HG03039 (cell line): Measurements from ENCODE around the gene CFAP119.

ENCODE experiments used
- ATAC-seq: cut with Tn5 transposase; IDR thresholded peaks from one replicate; pipeline ENCODE4 v1.9.1; 2021; ENCODE audit warnings: mild to moderate bottlenecking, moderate library complexity; ENCODE audit not compliant: unreplicated experiment

The CFAP119 gene

DNA sequence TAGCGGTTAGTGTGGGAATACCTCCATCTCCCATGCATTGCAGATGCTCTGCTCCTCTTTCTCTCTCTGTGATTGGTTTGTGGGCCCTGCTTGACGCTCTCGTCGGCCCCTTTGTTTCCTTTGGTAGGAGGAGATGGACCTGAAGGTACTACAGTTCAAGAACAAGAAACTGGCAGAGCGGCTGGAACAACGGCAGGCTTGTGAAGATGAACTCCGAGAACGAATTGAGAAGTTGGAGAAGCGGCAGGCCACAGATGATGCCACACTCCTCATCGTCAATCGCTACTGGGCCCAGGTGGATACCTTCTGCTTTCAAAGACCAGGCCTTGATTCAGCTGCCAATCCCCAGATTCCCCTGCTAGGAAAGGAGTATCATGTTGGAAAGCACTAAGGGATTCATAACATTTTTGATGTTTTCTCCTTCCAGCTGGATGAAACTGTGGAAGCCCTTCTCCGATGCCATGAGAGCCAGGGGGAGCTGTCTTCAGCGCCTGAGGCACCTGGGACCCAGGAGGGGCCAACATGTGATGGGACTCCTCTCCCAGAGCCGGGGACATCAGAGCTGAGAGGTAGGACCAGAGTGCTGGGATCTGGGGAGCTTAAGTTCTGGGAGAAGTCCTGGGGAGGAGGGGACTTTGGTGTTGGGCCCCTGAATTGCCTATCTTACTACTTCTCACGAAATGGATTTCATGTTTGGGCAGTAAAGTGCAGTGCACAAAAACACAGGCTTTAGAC, 1.3 kb upstream of the CFAP119 start:
- no peak for ATAC-seq

- peak; percentile 22 for ATAC-seq
These were observed 385 bp downstream of the CFAP119 start for GRCh38 chr16:30761427-30761927.

DNA sequence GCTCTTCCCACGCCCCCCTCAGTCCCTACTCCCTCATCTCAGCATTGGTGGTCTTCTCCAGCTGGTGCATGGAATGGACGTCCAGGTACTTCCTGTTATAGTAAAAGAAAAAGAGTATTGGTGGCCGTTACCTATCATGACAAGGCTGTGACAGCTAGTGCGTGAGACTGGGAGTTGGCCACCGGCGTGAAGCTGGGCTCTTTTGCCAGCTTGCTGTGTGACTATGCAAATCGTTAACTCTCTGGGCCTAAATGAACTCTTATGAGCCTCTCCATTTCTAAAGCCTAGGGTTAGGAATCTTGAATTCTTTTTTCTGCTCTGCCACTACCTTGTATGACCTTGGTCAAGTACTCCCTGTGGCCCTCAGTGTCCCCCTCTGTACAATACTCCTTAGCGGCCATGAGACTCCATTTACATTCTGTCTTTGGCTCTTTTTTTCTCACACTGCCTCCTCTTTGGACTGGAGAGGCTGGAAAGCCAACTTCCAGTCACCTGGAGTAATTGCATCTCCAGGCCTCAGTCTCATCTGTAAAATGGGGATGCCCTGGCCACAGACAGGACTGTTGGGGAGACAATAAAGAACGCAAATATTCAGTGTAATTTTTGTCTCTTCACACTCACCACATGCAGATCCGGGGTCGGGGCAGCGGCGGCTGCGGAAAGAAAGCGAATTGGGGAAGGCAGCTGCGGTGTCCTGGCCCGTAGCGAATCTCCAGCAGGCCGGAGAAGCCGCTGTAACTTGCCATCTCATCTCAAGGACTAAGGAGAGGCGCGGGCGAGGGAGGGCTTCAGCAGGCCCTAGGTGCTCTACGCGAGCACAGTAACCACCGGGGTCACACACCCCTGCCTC, 1.1 kb downstream of the CFAP119 start:
- ATAC-seq = no peak

GRCh38 chr16:30760001-30760559, 1.8 kb downstream of the CFAP119 start:
- ATAC-seq = no peak

DNA sequence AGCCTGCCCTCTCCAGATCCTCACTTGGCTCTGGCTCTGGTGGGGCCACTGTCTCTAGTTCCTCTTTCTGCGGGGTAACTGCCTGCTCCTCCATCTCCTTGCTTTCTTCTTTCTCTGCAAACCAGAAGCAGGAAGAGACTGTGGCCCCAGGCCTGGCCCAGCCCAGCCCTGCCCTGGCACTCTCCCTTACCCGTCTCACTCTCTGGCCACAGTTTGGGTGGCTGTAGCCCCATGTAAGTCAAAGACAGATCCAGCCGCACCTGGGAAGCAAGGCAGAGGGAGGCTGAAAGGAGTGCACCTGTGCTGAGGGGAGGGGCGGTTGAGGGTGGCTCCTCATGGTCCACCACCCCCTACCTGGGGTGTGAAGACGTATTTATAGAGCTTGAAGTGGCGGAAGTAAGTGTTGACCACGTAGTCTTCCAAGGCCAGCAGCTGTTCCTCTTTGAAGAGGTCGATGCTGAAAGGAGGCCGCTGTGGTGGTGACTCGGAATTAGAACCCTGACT, 2.8 kb downstream of the CFAP119 start:
- ATAC-seq = no peak

GRCh38 chr16:30757316-30757715, 4.5 kb downstream of the CFAP119 start:
- ATAC-seq = no peak

GRCh38 chr16:30756781-30757100, 5.1 kb downstream of the CFAP119 start:
- ATAC-seq = no peak

DNA sequence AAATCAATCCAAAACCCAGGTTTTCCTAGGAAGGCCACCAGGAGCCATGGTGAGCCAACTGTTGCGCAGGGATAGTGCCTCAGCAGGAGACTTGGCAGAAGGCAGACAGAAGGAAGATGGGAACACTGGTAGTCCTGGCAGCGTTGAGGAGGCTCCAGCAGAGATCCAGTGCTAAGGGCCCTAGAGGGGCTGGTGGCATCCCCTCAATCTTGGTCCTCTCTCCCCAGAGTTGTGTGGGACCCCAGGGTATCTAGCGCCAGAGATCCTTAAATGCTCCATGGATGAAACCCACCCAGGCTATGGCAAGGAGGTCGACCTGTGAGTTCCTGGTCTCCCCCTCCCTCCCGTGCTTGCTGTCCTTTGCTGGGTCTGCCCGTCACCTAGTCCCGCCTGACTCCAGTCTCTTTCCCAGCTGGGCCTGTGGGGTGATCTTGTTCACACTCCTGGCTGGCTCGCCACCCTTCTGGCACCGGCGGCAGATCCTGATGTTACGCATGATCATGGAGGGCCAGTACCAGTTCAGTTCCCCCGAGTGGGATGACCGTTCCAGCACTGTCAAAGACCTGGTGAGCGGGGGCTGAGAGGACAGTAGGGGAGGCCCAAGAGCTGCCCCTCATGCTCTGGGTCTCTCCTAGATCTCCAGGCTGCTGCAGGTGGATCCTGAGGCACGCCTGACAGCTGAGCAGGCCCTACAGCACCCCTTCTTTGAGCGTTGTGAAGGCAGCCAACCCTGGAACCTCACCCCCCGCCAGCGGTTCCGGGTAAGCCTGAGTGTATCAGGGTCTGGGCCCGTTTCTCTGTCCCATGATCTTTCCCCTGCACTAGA, 5.7 kb downstream of the CFAP119 start:
- ATAC-seq = no peak

- ATAC-seq = no peak
These were observed 8.3 kb downstream of the CFAP119 start for GRCh38 chr16:30753596-30753995.

DNA sequence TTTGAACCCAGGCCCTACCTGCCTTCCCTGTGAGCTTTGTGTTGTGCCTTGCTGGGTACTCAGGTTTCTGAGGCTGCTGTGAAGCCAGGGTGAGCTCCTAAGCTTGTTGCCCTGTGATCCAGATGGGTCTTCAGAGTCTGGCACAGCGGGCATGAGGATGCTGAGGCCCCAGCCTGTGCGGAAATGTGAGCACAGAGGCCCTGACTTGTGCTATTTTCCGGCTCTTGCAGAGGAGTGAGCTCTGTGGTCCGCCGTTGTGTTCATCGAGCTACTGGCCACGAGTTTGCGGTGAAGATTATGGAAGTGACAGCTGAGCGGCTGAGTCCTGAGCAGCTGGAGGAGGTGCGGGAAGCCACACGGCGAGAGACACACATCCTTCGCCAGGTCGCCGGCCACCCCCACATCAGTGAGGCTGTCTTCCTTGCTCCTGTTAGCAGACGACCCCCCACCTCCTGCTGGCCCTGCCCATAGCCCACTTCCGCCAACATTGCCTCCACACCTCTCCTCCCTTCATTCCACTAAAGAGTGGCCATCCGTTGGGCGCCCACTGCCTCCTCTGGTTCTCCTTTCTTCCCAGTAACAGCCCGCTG, 10.9 kb downstream of the CFAP119 start:
- ATAC-seq = no peak

- no peak for ATAC-seq
These were observed 11.7 kb downstream of the CFAP119 start for GRCh38 chr16:30750201-30750600.

DNA sequence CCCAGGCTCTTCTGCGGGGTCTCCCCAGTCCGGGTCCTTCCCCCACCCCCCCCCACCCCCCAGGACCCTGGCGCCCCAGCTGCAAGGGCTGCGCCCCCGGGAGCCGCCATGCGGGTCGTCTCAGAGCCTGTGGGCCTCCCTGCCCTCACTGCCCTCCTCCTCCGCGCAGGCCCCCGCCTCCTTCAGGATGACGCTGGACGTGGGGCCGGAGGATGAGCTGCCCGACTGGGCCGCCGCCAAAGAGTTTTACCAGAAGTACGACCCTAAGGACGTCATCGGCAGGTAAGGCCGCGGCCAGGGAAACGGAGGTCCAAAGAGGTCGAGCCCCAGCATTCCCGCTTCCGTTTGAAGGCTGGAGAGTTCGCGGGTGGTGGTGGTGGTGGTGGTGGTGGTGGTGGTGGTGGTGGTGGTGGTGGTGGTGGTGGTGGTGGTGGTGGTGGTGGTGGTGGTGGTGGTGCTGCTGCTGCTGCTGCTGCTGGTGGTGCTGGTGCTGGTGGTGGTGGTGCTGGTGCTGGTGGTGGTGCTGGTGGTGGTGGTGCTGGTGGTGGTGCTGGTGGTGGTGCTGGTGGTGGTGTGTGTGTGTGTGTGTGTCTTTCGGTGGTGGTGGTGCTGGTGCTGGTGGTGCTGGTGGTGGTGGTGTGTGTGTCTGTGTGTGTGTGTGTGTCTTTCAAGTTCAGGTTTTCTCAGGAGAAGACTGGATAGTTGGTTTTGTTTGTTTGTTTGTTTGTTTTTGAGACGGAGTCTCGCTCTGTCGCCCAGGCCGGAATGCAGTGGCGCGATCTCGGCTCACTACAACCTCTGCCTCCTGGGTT, 13.0 kb downstream of the CFAP119 start:
- peak; percentile 8 for ATAC-seq

DNA sequence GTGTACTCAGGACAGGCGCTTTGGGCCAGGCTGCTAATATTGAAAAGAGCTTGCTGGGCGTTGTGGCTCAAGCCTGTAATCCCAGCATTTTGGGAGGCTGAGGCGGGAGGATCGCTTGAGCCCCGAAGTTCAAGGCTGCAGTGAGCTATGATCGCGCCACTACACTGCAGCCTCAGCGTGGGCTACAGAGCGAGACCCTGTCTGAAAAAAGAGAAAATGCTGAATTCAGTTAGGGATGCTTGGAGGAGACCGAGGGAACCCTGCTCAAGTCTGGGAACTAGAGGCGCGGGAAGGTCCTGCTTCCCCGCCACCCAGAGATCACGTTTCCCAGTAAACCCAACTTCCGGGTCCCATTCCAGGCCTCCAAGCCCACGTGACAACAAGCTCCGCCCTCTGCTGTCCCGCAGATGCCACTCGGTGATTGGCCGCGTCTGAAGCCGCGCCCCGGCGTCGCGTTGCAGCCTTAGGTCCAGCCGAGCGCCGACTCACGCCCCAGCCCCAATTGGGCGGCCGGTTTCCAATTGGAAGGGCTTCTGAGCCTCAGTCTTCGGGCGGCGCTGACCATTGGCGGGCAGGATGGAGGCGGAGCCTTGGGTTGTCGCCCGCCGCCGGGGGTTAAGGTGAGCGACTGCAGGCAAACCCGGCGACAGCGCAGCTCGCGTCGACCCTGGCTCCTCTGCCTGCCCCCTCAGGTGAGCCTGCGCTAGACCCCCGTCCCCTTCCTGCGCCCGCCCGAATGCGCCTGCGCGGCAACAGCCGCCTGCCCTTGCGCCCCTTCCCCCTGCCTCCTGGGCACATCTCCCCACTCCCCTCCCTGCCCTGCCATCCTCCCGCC, 13.8 kb downstream of the CFAP119 start, which contains the start of gene PHKG2:
Gene PHKG2 (plus strand): TSS at position 627 of the 835 bp plus-strand sequence. CDS start 396 bp downstream, outside the sequence.
- ATAC-seq = peak; percentile 96

DNA sequence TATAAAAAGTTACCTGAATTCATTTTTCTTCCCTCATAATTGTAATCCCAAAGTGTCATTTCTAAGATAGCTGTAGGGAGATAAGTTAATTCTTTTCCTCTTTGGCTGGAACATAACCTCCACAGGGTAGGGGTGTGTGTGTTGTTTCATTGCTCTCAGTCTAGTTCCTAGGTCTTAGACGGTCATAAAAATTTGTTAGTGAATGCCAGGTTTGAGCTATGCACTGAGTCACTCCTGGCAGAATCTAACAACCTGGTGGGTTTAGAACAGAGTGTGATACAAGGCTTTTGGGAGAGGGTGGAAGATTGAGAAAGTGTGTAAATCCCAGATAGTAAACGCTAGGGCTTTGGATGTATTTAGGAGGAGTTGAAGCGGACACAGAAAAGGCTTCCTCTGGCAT, 14.5 kb downstream of the CFAP119 start:
- ATAC-seq = no peak

- no peak for ATAC-seq
These were observed 15.2 kb downstream of the CFAP119 start for GRCh38 chr16:30746638-30747175.

DNA sequence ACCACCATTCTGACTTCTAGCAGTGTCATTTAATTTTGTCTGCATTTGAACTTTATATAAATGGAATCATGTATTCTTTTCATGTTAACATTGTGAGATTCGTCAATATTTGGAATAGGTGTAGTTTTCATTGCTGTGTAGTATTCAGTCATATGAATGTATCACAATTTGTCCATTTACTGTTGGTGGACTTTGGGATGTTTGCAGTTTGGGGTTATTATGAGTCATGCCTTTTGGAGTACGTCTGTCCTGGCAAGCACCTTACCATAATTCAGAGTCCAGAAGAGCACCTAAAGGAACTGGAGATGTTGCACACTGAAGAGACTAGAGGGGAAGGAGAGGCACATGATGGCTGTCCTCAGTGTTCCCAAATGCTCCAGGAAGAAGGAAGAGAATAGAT, 16.8 kb downstream of the CFAP119 start:
- no peak for ATAC-seq

GRCh38 chr16:30744183-30744582, 17.7 kb downstream of the CFAP119 start:
- no peak for ATAC-seq

- no peak for ATAC-seq
These were observed 18.1 kb downstream of the CFAP119 start for GRCh38 chr16:30743716-30744115.
